ENCODE measurements around the gene FAM216B. TPM values are rescaled to one million over a fixed set of nuclear protein-coding genes. Genes with fewer than 3 reads are reported as not detected.

Gene FAM216B
- total RNA-seq, 1 donor from 2014 or later: not detected

- no peaks in the 10 kb centered on the region for H4K20me1 ChIP-seq (ENCODE audit: insufficient read depth, low read length)
- H3K9ac ChIP-seq (ENCODE audit: low read length): no peak overlapping the region
- no peak overlapping the region for H2AFZ ChIP-seq (ENCODE audit: low read depth, low read length)
- Mint-ChIP-seq H3K9me3 (ENCODE audit: unreplicated experiment) (no peaks in the 10 kb centered on the region), H3K27ac (ENCODE audit: unreplicated experiment) (no peak overlapping the region), H3K36me3 (ENCODE audit: low read depth, unreplicated experiment) (no peaks in the 10 kb centered on the region), H3K4me3 (ENCODE audit: unreplicated experiment) (no peak overlapping the region), H3K4me1 (ENCODE audit: low read depth, unreplicated experiment) (peaks cover 5% of the 10 kb centered on the region), H3K27me3 (ENCODE audit: low read depth, unreplicated experiment) (no peaks in the 10 kb centered on the region)
- FAIRE-seq (no peak), DNase-seq (ENCODE audit: low read depth) (no peak)
- no peaks in the 10 kb centered on the region for H3K36me3 ChIP-seq (ENCODE audit: insufficient read depth, low read length)
- no peaks in the 10 kb centered on the region for H3K4me1 ChIP-seq (ENCODE audit: insufficient read depth, low read length)
- H3K9me3 ChIP-seq (ENCODE audit: insufficient read depth, low read depth, low read length): no peaks in the 10 kb centered on the region
- TF ChIP-seq CTCF (IDR thresholded peaks at IDR 0.05; ENCODE audit: insufficient read depth, low read depth, low read length): no peak
- no peaks in the 10 kb centered on the region for H3K79me2 ChIP-seq (ENCODE audit: insufficient read depth, low read length)
- peaks cover 6% of the 10 kb centered on the region for H3K27me3 ChIP-seq (ENCODE audit: insufficient read depth, low read length)
- no peak overlapping the region for H3K27ac ChIP-seq (ENCODE audit: low read depth, low read length)
- no peak overlapping the region for H3K4me3 ChIP-seq (ENCODE audit: insufficient read depth, low read depth, low read length)
- H3K4me2 ChIP-seq (ENCODE audit: low read length): no peak overlapping the region
Measured at GRCh38 chr13:42795666-42796065, 14.3 kb downstream of the FAM216B start.

- Mint-ChIP-seq H3K27ac (ENCODE audit: unreplicated experiment) (no peak overlapping the region), H3K4me1 (ENCODE audit: low read depth, unreplicated experiment) (peaks cover 5% of the 10 kb centered on the region), H3K9me3 (ENCODE audit: unreplicated experiment) (no peaks in the 10 kb centered on the region), H3K4me3 (ENCODE audit: unreplicated experiment) (no peak overlapping the region), H3K36me3 (ENCODE audit: low read depth, unreplicated experiment) (no peaks in the 10 kb centered on the region), H3K27me3 (ENCODE audit: low read depth, unreplicated experiment) (no peaks in the 10 kb centered on the region)
- Histone ChIP-seq H3K9me3 (ENCODE audit: insufficient read depth, low read depth, low read length) (no peaks in the 10 kb centered on the region), H3K9ac (ENCODE audit: low read length) (no peak overlapping the region), H3K4me3 (ENCODE audit: insufficient read depth, low read depth, low read length) (no peak overlapping the region), H3K4me2 (ENCODE audit: low read length) (no peak overlapping the region), H2AFZ (ENCODE audit: low read depth, low read length) (no peak overlapping the region), H4K20me1 (ENCODE audit: insufficient read depth, low read length) (no peaks in the 10 kb centered on the region), H3K79me2 (ENCODE audit: insufficient read depth, low read length) (no peaks in the 10 kb centered on the region), H3K4me1 (ENCODE audit: insufficient read depth, low read length) (no peaks in the 10 kb centered on the region), H3K36me3 (ENCODE audit: insufficient read depth, low read length) (no peaks in the 10 kb centered on the region), H3K27me3 (ENCODE audit: insufficient read depth, low read length) (peaks cover 6% of the 10 kb centered on the region), H3K27ac (ENCODE audit: low read depth, low read length) (no peak overlapping the region)
- TF ChIP-seq CTCF (IDR thresholded peaks at IDR 0.05; ENCODE audit: insufficient read depth, low read depth, low read length) (no peak), EZH2 (IDR thresholded peaks at IDR 0.05; ENCODE audit: insufficient read depth, low read length) (no peak)
- FAIRE-seq: no peak
- DNase-seq (ENCODE audit: low read depth): no peak
Measured at GRCh38 chr13:42796747-42797356, 15.5 kb downstream of the FAM216B start.

GRCh38 chr13:42798118-42798517 is 16.7 kb downstream of the FAM216B start:
- H2AFZ ChIP-seq (ENCODE audit: low read depth, low read length): no peak overlapping the region
- no peak overlapping the region for H3K27ac ChIP-seq (ENCODE audit: low read depth, low read length)
- DNase-seq (ENCODE audit: low read depth) (no peak), FAIRE-seq (no peak)
- Mint-ChIP-seq H3K9me3 (ENCODE audit: unreplicated experiment) (no peaks in the 10 kb centered on the region), H3K4me3 (ENCODE audit: unreplicated experiment) (no peak overlapping the region), H3K36me3 (ENCODE audit: low read depth, unreplicated experiment) (no peaks in the 10 kb centered on the region), H3K27ac (ENCODE audit: unreplicated experiment) (no peak overlapping the region), H3K27me3 (ENCODE audit: low read depth, unreplicated experiment) (no peaks in the 10 kb centered on the region), H3K4me1 (ENCODE audit: low read depth, unreplicated experiment) (peaks cover 5% of the 10 kb centered on the region)
- TF ChIP-seq EZH2 (IDR thresholded peaks at IDR 0.05; ENCODE audit: insufficient read depth, low read length): no peak
- TF ChIP-seq CTCF (IDR thresholded peaks at IDR 0.05; ENCODE audit: insufficient read depth, low read depth, low read length): no peak
- no peak overlapping the region for H3K4me2 ChIP-seq (ENCODE audit: low read length)
- H3K9me3 ChIP-seq (ENCODE audit: insufficient read depth, low read depth, low read length): no peaks in the 10 kb centered on the region
- H3K9ac ChIP-seq (ENCODE audit: low read length): no peak overlapping the region
- H3K79me2 ChIP-seq (ENCODE audit: insufficient read depth, low read length): no peaks in the 10 kb centered on the region
- H3K4me3 ChIP-seq (ENCODE audit: insufficient read depth, low read depth, low read length): no peak overlapping the region
- no peaks in the 10 kb centered on the region for H3K36me3 ChIP-seq (ENCODE audit: insufficient read depth, low read length)
- H4K20me1 ChIP-seq (ENCODE audit: insufficient read depth, low read length): no peaks in the 10 kb centered on the region
- H3K27me3 ChIP-seq (ENCODE audit: insufficient read depth, low read length): peaks cover 6% of the 10 kb centered on the region
- no peaks in the 10 kb centered on the region for H3K4me1 ChIP-seq (ENCODE audit: insufficient read depth, low read length)

All from astrocyte (in vitro differentiated cells and primary cell).